Amniotic epithelial cell (primary cell): ENCODE results near the gene NPB.
A peak's percentile ranks its signal among the peaks of the same experiment; 100 is the strongest.

Experiments used
- DNase-seq: peaks from one replicate; pipeline ENCODE4 v3.0.0-alpha.2; 2010; ENCODE audit warnings: low read depth

The NPB gene

GRCh38 chr17:81898885-81899284 lies 3.2 kb upstream of the NPB start:
- DNase-seq, result no peak

GRCh38 chr17:81899514-81900166 lies 2.4 kb upstream of the NPB start:
- no peak for DNase-seq

- DNase-seq, result no peak
Measured at GRCh38 chr17:81900181-81900820, 1.7 kb upstream of the NPB start.

- DNase-seq, result no peak
Measured at GRCh38 chr17:81901167-81902022, 643 bp upstream of the NPB start.

- DNase-seq, result no peak
Measured at GRCh38 chr17:81902653-81903414, 796 bp downstream of the NPB start.

- no peak for DNase-seq
Measured at GRCh38 chr17:81903415-81903831, 1.4 kb downstream of the NPB start.

- DNase-seq, result no peak
Measured at GRCh38 chr17:81903896-81904599, 2.0 kb downstream of the NPB start.

- DNase-seq, result no peak
Measured at GRCh38 chr17:81904600-81905423, 2.8 kb downstream of the NPB start.

- no peak for DNase-seq
Measured at GRCh38 chr17:81905424-81905875, 3.4 kb downstream of the NPB start.

GRCh38 chr17:81905993-81906392 lies 4.0 kb downstream of the NPB start:
- no peak for DNase-seq

- DNase-seq, result no peak
Measured at GRCh38 chr17:81906476-81907218, 4.6 kb downstream of the NPB start.

- DNase-seq, result no peak
Measured at GRCh38 chr17:81907219-81908145, 5.4 kb downstream of the NPB start.

- no peak for DNase-seq
Measured at GRCh38 chr17:81908793-81909192, 6.8 kb downstream of the NPB start.

- DNase-seq, result no peak
Measured at GRCh38 chr17:81909231-81909630, 7.2 kb downstream of the NPB start.

GRCh38 chr17:81909966-81910839 lies 8.2 kb downstream of the NPB start:
- peak; percentile 19 for DNase-seq

GRCh38 chr17:81910840-81911276 lies 8.8 kb downstream of the NPB start:
- DNase-seq, result no peak

- peak; percentile 73 for DNase-seq
Measured at GRCh38 chr17:81911277-81911961, 9.4 kb downstream of the NPB start, which contains the start of gene PCYT2. TSS of gene PCYT2 (minus strand) at chr17:81911399. CDS start at chr17:81911355, 44 bp downstream.
